A673 (cell line): ENCODE measurements around the gene KCTD3. TPM values are rescaled to one million over a fixed set of nuclear protein-coding genes. Genes with fewer than 3 reads are reported as not detected.

Source experiments
- BruUV-seq: library from RNA; stranded (reverse); fragments of 400-500 nt; replicated peaks from 2 replicates; lab custom pipeline; 2021; lab: Mats Ljungman, UMichigan
- CTCF ChIA-PET: fragments of 300-600 bp; sonication (Branson Sonifier 250); formaldehyde crosslinking; loops from one replicate; lab custom pipeline; 2022; ENCODE audit warnings: antibody characterized with exemption; lab: Charles Lee
- POLR2A ChIA-PET: fragments of 300-600 bp; sonication (Branson Sonifier 250); formaldehyde crosslinking; loops from one replicate; lab custom pipeline; 2022; ENCODE audit warnings: antibody characterized with exemption; ENCODE audit not compliant: low non-redundant PET; lab: Charles Lee
- DNase-seq: peaks from one replicate; pipeline ENCODE4 v3.0.0-alpha.2; 2015; ENCODE audit warnings: low spot score
- H3K27ac ChIP-seq: fragments of 200-600 bp; sonication (generic); 2 replicates; pipeline ENCODE4 v1.5.1; 2016; ENCODE audit warnings: mixed run types, low read depth, mild to moderate bottlenecking, mixed read lengths, antibody characterized with exemption, low read length; ENCODE audit not compliant: poor library complexity, severe bottlenecking
- H3K27me3 ChIP-seq: fragments of 200-600 bp; sonication (generic); replicated peaks from 2 replicates; pipeline ENCODE4 v1.6.1; 2017; ENCODE audit warnings: mixed run types, low read depth, mild to moderate bottlenecking, mixed read lengths, antibody characterized with exemption, low read length; ENCODE audit not compliant: insufficient read depth, poor library complexity
- H3K36me3 ChIP-seq: fragments of 200-600 bp; sonication (generic); 2 replicates; pipeline ENCODE4 v1.6.1; 2016; ENCODE audit warnings: mixed run types, mild to moderate bottlenecking, mixed read lengths, antibody characterized with exemption, low read length; ENCODE audit not compliant: insufficient read depth, poor library complexity, severe bottlenecking
- H3K4me1 ChIP-seq: fragments of 200-600 bp; sonication (generic); 2 replicates; pipeline ENCODE4 v1.6.1; 2017; ENCODE audit warnings: mixed run types, mild to moderate bottlenecking, mixed read lengths, antibody characterized with exemption, low read length; ENCODE audit not compliant: insufficient read depth, poor library complexity, severe bottlenecking
- H3K4me3 ChIP-seq: fragments of 200-600 bp; sonication (generic); 2 replicates; pipeline ENCODE4 v1.5.1; 2016; ENCODE audit warnings: low read depth, mixed run types, mild to moderate bottlenecking, mixed read lengths, low read length; ENCODE audit not compliant: poor library complexity, severe bottlenecking
- H3K9me3 ChIP-seq: fragments of 200-600 bp; sonication (generic); 2 replicates; pipeline ENCODE4 v1.6.1; 2016; ENCODE audit warnings: mixed run types, low read depth, mild to moderate bottlenecking, mixed read lengths, antibody characterized with exemption, low read length; ENCODE audit not compliant: poor library complexity, severe bottlenecking
- CTCF ChIP-seq: fragments of 300-800, 200-600 bp; sonication (generic); conservative IDR thresholded peaks from 2 replicates; pipeline ENCODE4 v1.5.1; 2017; ENCODE audit warnings: low read depth, mild to moderate bottlenecking, antibody characterized with exemption, low read length, moderate library complexity, mixed read lengths
- EZH2 ChIP-seq: fragments of 200-600 bp; sonication (generic); IDR thresholded peaks from 2 replicates; pipeline ENCODE4 v1.6.1; 2017; ENCODE audit warnings: borderline replicate concordance, low read depth, mild to moderate bottlenecking, mixed read lengths, antibody characterized with exemption, low read length; ENCODE audit not compliant: poor library complexity, severe bottlenecking
- intact Hi-C: fragments of 100-400 bp; cut with micrococcal nuclease; formaldehyde crosslinking; loops from one replicate; pipeline ENCODE4 v1.10.0; 2022; ENCODE audit not compliant: unreplicated experiment
- total RNA-seq: library from RNA; stranded (reverse); gene quantifications from 2 replicates; pipeline ENCODE4 v1.2.3, GENCODE V29; 2021

KCTD3 gene
- total RNA-seq, 1 experiment from 2014 or later = 10.8 TPM

GRCh38 chr1:215637041-215637573, 70.0 kb downstream of the KCTD3 start:
- TF ChIP-seq CTCF = no peak
- TF ChIP-seq EZH2 = no peak
- CTCF ChIA-PET = no interaction called here
- Histone ChIP-seq H3K27ac (no peak overlapping the region), H3K27me3 (no peaks in the 10 kb centered on the region), H3K36me3 (no peaks in the 10 kb centered on the region), H3K9me3 (no peaks in the 10 kb centered on the region), H3K4me3 (no peak overlapping the region), H3K4me1 (no peaks in the 10 kb centered on the region)
- intact Hi-C loops = no loop called here
- POLR2A ChIA-PET = no interaction called here
- BruUV-seq = no TSS peak
- no peak for DNase-seq

- Histone ChIP-seq H3K27me3 (no peaks in the 10 kb centered on the region), H3K4me1 (no peaks in the 10 kb centered on the region), H3K9me3 (no peaks in the 10 kb centered on the region), H3K27ac (no peak overlapping the region), H3K36me3 (no peaks in the 10 kb centered on the region), H3K4me3 (no peak overlapping the region)
- TF ChIP-seq CTCF (no peak), EZH2 (no peak)
- POLR2A ChIA-PET = no interaction called here
- BruUV-seq = no TSS peak
- no peak for DNase-seq
- CTCF ChIA-PET = no interaction called here
- intact Hi-C loops = no loop called here
These were observed 73.5 kb downstream of the KCTD3 start for GRCh38 chr1:215640429-215641148.

- ChIA-PET CTCF (no interaction called here), POLR2A (no interaction called here)
- TF ChIP-seq EZH2 = no peak
- TF ChIP-seq CTCF = no peak
- no peaks in the 10 kb centered on the region for H3K36me3 ChIP-seq
- H3K4me1 ChIP-seq = no peaks in the 10 kb centered on the region
- intact Hi-C loops = no loop called here
- no peak for DNase-seq
- no peak overlapping the region for H3K27ac ChIP-seq
- H3K27me3 ChIP-seq = no peaks in the 10 kb centered on the region
- no peaks in the 10 kb centered on the region for H3K9me3 ChIP-seq
- H3K4me3 ChIP-seq = no peak overlapping the region
- no TSS peak for BruUV-seq
These were observed 76.7 kb downstream of the KCTD3 start for GRCh38 chr1:215643592-215644321.
